Upper lobe of left lung (tissue), 6 donors: ENCODE results near the gene CIAPIN1. TPM values are rescaled to one million over a fixed set of nuclear protein-coding genes. Genes with fewer than 3 reads are reported as not detected.

Experiments
- ATAC-seq, 2 donors: fragments of 200-7000 bp; cut with Tn5 transposase; one replicate each; pipeline ENCODE4 v1.9.1; 2022; ENCODE audit warnings: mild to moderate bottlenecking in 2 of 2, moderate library complexity in 2 of 2; ENCODE audit not compliant: low FRiP score in 2 of 2
- DNase-seq, 2 donors: peaks; one replicate each; pipeline ENCODE4 v3.0.0-alpha.2; 2019 to 2020
- H3K27ac ChIP-seq, 4 donors: fragments of 200-600 bp; sonication (generic); one replicate each; pipeline ENCODE4 v1.5.1; 2016 to 2019
- H3K27me3 ChIP-seq, 4 donors: fragments of 200-600 bp; sonication (generic); one replicate each; pipeline ENCODE4 v1.5.1; 2017 to 2019
- H3K36me3 ChIP-seq, 4 donors: fragments of 200-600 bp; sonication (generic); one replicate each; pipeline ENCODE4 v1.5.1; 2016 to 2019
- H3K4me1 ChIP-seq, 4 donors: fragments of 200-600 bp; sonication (generic); one replicate each; pipeline ENCODE4 v1.5.1; 2018 to 2019
- H3K4me3 ChIP-seq, 4 donors: fragments of 200-600 bp; sonication (generic); one replicate each; pipeline ENCODE4 v1.5.1; 2017 to 2019; ENCODE audit warnings: mild to moderate bottlenecking in 2 of 4, moderate library complexity in 1 of 4
- H3K9me3 ChIP-seq, 4 donors: fragments of 200-600 bp; sonication (generic); one replicate each; pipeline ENCODE4 v1.5.1; 2018 to 2019
- EP300 ChIP-seq, 4 donors: sonication (generic); formaldehyde crosslinking; IDR thresholded peaks; one replicate each; pipeline ENCODE4 v1.5.1; 2017; ENCODE audit warnings: antibody characterized with exemption in 4 of 4, control low read depth in 2 of 4
- POLR2A ChIP-seq, 4 donors: fragments of 450-650 bp; IDR thresholded peaks; one replicate each; pipeline ENCODE4 v1.5.1; 2016 to 2017; ENCODE audit warnings: antibody characterized with exemption in 4 of 4, mild to moderate bottlenecking in 2 of 4
- POLR2AphosphoS5 ChIP-seq, 2 donors: sonication (generic); formaldehyde crosslinking; IDR thresholded peaks; one replicate each; pipeline ENCODE4 v1.5.1; 2017; ENCODE audit warnings: antibody characterized with exemption in 2 of 2
- WGBS, 2 donors: methylation state at CpG; one replicate each; pipeline ENCODE4 v1.1.5; 2017 to 2018; 5-methylcytosine and 5-hydroxymethylcytosine counted together
- total RNA-seq, 6 donors: library from RNA; depleted of rRNA in 4 of 6; stranded (reverse); fragments of >200 nt in 4 of 6; gene quantifications; one replicate each; pipeline versions ENCODE4 v1.1.0 to v1.2.1, GENCODE V29; 2016 to 2021
- TF ChIP-seq, protein P1 (sequence below), 6 experiments: fragments of 450-650 bp in 4 of 6; fragments of 200-600 bp in 2 of 6; sonication (generic) in 2 of 6; IDR thresholded peaks; one replicate each; pipeline ENCODE4 v1.5.1; 2016 to 2019; ENCODE audit warnings: antibody characterized with exemption in 6 of 6
- donor health status: DM: no; HTN: no; CAD: no; lungs with moderate emphysema.
- donor health status: DM: no; HTN: yes; CAD: no; lungs with severe emphysema.

CIAPIN1 gene
- total RNA-seq, 6 donors from 2014 or later, result 21.0 to 44.5 (median 36.5) TPM

DNA sequence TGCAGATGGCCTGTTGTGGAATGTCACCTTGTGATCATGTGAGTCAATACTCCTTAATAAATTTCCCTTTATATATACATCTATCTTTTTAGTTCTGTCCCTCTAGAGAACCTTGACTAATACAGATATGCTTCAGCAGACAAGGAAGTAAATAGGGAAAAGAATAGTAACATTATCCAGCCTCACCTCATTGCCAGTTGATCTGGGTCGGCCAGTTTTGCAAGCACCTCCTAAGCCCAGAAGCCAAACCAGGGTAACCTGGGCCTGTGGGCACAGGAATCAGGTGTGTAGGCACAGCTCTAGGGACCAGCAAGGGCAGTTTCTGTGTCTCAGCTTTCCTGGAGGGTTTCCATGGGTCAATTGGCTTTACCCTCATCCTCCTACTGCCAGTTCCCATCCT, 54.5 kb downstream of the CIAPIN1 start:
- WGBS, 2 donors, result 40 to 78% methylated on average over 1 of the region's 1 CpG
- Histone ChIP-seq H3K27ac (no peak overlapping the region), H3K9me3 (no peaks in the 10 kb centered on the region), H3K36me3 (no peaks in the 10 kb centered on the region), H3K4me1 (peaks cover 10 to 16% (median 11%) of the 10 kb centered on the region in 4 donors), H3K4me3 (no peak overlapping the region), H3K27me3 (no peaks in the 10 kb centered on the region)
- no peak for ATAC-seq
- TF ChIP-seq, protein P1, sequence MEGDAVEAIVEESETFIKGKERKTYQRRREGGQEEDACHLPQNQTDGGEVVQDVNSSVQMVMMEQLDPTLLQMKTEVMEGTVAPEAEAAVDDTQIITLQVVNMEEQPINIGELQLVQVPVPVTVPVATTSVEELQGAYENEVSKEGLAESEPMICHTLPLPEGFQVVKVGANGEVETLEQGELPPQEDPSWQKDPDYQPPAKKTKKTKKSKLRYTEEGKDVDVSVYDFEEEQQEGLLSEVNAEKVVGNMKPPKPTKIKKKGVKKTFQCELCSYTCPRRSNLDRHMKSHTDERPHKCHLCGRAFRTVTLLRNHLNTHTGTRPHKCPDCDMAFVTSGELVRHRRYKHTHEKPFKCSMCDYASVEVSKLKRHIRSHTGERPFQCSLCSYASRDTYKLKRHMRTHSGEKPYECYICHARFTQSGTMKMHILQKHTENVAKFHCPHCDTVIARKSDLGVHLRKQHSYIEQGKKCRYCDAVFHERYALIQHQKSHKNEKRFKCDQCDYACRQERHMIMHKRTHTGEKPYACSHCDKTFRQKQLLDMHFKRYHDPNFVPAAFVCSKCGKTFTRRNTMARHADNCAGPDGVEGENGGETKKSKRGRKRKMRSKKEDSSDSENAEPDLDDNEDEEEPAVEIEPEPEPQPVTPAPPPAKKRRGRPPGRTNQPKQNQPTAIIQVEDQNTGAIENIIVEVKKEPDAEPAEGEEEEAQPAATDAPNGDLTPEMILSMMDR (IDR thresholded peaks at IDR 0.05), result no peak
- no peak for TF ChIP-seq POLR2A (IDR thresholded peaks at IDR 0.05)
- TF ChIP-seq POLR2AphosphoS5 (IDR thresholded peaks at IDR 0.05), result no peak
- no peak for TF ChIP-seq EP300 (IDR thresholded peaks at IDR 0.05)
- no peak for DNase-seq

DNA sequence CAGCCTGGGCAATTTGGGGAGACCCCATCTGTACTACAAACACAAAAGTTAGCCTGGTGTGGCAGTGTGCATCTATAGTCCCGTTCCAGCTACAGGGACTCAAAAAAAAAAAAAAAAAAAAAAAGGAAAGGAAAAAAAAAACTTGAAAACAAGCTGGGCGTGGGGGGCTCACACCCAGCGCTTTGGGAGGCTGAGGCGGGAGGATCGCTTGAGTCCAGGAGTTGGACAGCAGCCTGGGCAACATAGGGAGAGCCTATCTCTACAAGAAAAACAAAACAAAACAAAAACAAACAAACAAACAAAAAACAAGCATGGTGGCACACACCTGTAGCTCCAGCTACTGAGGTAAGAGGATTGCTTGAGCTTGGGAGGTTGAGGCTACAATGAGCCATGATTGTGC, 55.5 kb downstream of the CIAPIN1 start:
- Histone ChIP-seq H3K27me3 (no peaks in the 10 kb centered on the region), H3K4me3 (no peak overlapping the region), H3K4me1 (peaks cover 10 to 16% (median 12%) of the 10 kb centered on the region in 4 donors), H3K9me3 (no peaks in the 10 kb centered on the region), H3K27ac (no peak overlapping the region), H3K36me3 (no peaks in the 10 kb centered on the region)
- TF ChIP-seq EP300 (IDR thresholded peaks at IDR 0.05), result no peak
- no peak for TF ChIP-seq POLR2A (IDR thresholded peaks at IDR 0.05)
- TF ChIP-seq, protein P1 (IDR thresholded peaks at IDR 0.05), result no peak
- TF ChIP-seq POLR2AphosphoS5 (IDR thresholded peaks at IDR 0.05), result no peak
- 79 to 90% methylated on average over 5 of the region's 5 CpGs for WGBS, 2 donors
- DNase-seq (no peak), ATAC-seq (no peak)

DNA sequence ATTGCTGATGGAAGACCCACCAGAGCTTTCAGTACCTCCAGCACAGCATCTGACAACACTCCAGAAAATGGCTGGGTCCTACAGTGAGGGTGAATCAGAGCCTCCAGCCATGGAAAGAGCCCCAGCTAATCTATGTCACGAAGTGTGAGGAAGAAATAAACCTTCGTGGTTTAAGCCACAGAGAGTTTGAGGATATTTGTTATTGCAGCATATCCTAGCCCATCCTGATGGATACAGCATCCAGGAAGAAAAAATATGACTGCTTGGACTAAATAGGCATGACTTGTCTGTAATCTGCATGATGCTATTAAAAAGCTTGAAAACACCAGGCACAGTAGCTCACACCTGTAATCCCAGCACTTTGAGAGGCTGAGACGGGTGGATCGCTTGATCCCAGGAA, 55.9 kb downstream of the CIAPIN1 start:
- Histone ChIP-seq H3K9me3 (no peaks in the 10 kb centered on the region), H3K27ac (no peak overlapping the region), H3K4me3 (no peak overlapping the region), H3K27me3 (no peaks in the 10 kb centered on the region), H3K4me1 (peaks cover 10 to 17% (median 13%) of the 10 kb centered on the region in 4 donors), H3K36me3 (no peaks in the 10 kb centered on the region)
- no peak for DNase-seq
- TF ChIP-seq, protein P1 (IDR thresholded peaks at IDR 0.05), result no peak
- TF ChIP-seq POLR2AphosphoS5 (IDR thresholded peaks at IDR 0.05) (no peak), POLR2A (IDR thresholded peaks at IDR 0.05) (no peak), EP300 (IDR thresholded peaks at IDR 0.05) (no peak)
- no peak for ATAC-seq
- WGBS, 2 donors, result 65 to 68% methylated on average over 4 of the region's 4 CpGs

DNA sequence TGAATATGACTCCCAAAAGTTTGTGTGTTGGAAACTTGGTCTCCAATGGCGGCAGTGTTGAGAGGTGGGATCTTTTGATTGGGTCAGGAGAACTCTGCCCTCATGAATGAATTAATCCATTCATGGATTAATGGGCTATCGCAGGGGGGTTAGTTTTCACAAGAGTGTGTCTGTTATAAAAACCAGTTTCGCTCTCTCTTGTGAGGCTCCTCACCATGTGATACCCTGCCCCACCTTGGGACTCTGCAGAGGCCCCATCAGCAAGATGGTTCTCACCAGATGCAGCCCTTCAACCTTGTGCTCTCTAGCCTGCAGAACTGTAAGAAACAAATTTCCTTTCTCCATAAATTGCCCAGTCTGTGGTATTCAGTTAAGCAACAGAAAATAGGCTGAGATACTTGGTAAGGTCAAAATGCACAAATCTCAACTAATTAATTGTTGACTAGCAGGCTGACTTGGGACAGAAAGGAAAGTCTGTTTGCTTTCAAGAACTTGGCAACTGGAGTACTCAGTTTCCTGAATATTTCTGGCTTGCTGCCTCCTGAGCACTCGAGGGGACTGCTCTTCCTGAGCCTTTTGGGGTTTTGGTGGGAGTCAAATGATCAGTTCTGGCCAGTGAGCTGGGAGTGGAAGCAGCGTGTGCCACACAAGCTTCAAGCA, 56.4 kb downstream of the CIAPIN1 start:
- TF ChIP-seq POLR2AphosphoS5 (IDR thresholded peaks at IDR 0.05) (no peak), POLR2A (IDR thresholded peaks at IDR 0.05) (no peak), EP300 (IDR thresholded peaks at IDR 0.05) (no peak)
- TF ChIP-seq, protein P1 (IDR thresholded peaks at IDR 0.05), result no peak
- ATAC-seq (no peak), DNase-seq (no peak)
- no peak overlapping the region for H3K4me3 ChIP-seq
- 56 to 73% methylated on average over 4 to 5 of the region's 5 CpGs for WGBS, 2 donors
- H3K9me3 ChIP-seq, result no peaks in the 10 kb centered on the region
- no peaks in the 10 kb centered on the region for H3K36me3 ChIP-seq
- peaks cover 10 to 17% (median 13%) of the 10 kb centered on the region in 4 donors for H3K4me1 ChIP-seq
- no peak overlapping the region for H3K27ac ChIP-seq
- no peaks in the 10 kb centered on the region for H3K27me3 ChIP-seq

DNA sequence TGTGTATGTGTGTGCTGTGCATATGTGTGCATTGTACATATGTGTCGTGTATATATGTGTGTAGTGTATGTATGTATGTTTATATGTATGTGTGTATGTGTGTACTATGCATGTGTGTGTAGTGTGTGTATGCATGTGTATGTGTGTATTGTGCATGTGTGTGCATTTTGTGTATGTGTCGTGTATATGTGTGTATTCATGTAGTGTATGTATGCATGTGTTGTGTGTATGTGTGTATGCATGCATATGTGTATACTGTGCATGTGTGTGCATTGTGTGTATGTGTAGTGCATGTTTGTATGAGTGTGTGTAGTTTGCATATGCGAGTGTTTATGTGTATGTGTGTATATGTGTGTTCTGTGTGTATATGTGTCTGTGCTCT, 58.1 kb downstream of the CIAPIN1 start:
- DNase-seq (no peak), ATAC-seq (no peak)
- TF ChIP-seq EP300 (IDR thresholded peaks at IDR 0.05) (no peak), POLR2A (IDR thresholded peaks at IDR 0.05) (no peak), POLR2AphosphoS5 (IDR thresholded peaks at IDR 0.05) (no peak)
- TF ChIP-seq, protein P1 (IDR thresholded peaks at IDR 0.05), result no peak
- WGBS, 2 donors, result 85 to 87% methylated on average over 3 of the region's 3 CpGs
- H3K27me3 ChIP-seq, result no peaks in the 10 kb centered on the region
- peaks cover 9 to 23% (median 16%) of the 10 kb centered on the region in 4 donors for H3K4me1 ChIP-seq
- H3K27ac ChIP-seq, result no peak overlapping the region
- no peaks in the 10 kb centered on the region for H3K9me3 ChIP-seq
- no peaks in the 10 kb centered on the region for H3K36me3 ChIP-seq
- no peak overlapping the region for H3K4me3 ChIP-seq
